ENCODE measurements around the gene LEAP2. TPM values are rescaled to one million over a fixed set of nuclear protein-coding genes. Genes with fewer than 3 reads are reported as not detected.

LEAP2 gene
- total RNA-seq, 1 donor from 2014 or later, result 0.25 TPM

DNA sequence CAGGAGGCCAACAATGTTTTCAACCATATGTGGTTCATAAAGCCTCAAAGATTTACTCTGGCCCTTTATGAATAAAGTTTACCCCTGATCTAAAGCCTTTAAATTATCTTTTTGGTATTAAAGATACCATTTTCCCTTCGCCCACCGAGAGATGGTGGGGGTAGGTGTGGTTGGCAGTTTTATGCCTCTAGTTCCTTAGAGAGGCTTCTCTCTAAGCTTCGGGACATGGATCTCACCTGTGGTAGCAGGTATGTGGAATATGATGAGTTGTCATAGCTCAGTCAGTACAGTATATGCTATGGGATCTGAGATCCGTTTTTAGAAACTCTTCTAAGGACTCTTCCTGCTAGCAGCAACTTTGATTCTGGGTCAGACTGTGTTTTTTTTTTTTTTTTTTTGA, 4.7 kb upstream of the LEAP2 start:
- no peak for TF ChIP-seq CTCF (IDR thresholded peaks at IDR 0.05; ENCODE audit: insufficient read depth, low read length, poor library complexity, severe bottlenecking)
- no peaks in the 10 kb centered on the region for H3K36me3 ChIP-seq (ENCODE audit: control insufficient read depth, insufficient read depth, low read length)
- no peaks in the 10 kb centered on the region for H3K27me3 ChIP-seq (ENCODE audit: control insufficient read depth, insufficient read depth, low read length)
- no peak for DNase-seq (ENCODE audit: low read depth)
- H3K4me3 ChIP-seq (ENCODE audit: low read depth, low read length), result no peak overlapping the region

DNA sequence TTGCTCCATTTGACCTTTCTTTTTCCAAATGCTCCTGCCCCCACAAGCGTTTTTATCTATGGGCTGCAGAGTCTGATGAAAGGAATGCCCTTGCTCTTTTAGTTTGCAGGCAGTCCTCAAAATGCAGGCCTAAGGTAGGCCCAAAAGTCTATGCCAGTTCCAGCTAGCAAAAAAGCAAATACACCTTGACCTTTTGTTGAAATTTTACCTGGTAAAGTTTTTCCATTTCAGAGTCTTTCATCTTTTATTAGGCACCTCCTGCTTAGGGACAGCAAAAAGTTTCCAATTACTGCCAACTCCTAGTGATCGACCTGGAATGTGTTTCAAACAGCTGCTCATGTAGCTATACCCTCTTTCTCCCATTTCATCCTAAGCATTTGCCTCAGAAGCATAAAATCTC, 2.7 kb upstream of the LEAP2 start:
- H3K36me3 ChIP-seq (ENCODE audit: control insufficient read depth, insufficient read depth, low read length), result peaks cover 3% of the 10 kb centered on the region
- H3K27me3 ChIP-seq (ENCODE audit: control insufficient read depth, insufficient read depth, low read length), result no peaks in the 10 kb centered on the region
- no peak for TF ChIP-seq CTCF (IDR thresholded peaks at IDR 0.05; ENCODE audit: insufficient read depth, low read length, poor library complexity, severe bottlenecking)
- no peak for DNase-seq (ENCODE audit: low read depth)
- H3K4me3 ChIP-seq (ENCODE audit: low read depth, low read length), result no peak overlapping the region

DNA sequence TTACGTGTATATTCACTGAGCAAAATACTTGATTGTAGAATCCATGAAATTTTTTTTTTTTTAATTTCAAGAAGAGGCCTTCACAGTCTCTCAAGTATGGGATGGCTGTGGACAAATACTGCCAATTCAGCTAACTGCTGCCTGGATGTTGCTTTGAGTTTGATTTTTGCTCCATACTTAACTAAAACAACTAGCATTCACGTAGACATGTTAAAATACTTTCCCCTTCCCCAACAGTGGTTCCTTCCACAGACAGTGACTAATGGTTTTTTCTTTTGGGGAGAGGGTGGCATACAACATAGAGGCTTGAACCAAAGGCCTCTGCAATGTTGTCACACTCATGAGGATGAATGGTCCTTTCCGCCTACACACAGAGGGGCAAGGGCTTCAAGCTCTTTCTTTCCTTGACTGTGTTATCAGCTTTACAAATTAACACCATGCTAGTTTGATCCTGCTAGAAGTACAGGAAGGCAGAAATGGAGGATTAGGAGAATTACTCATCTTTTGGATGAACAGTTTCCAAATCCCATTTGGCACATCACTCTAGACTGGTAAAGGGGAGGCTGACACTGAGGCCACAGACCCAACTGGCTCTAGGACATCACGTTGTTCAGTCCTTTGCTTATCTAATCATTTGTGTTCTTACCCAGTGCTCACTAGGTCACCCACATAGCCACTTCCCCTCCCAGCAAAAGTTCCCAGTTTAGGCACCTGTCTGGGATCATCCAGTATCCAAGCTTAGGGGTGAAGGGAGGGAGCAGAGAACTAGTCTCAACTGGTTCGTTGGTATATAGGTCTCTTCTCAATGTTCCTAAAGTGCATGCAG, 1.8 kb upstream of the LEAP2 start:
- no peak overlapping the region for H3K4me3 ChIP-seq (ENCODE audit: low read depth, low read length)
- TF ChIP-seq CTCF (IDR thresholded peaks at IDR 0.05; ENCODE audit: insufficient read depth, low read length, poor library complexity, severe bottlenecking), result no peak
- peaks cover 3% of the 10 kb centered on the region for H3K36me3 ChIP-seq (ENCODE audit: control insufficient read depth, insufficient read depth, low read length)
- DNase-seq (ENCODE audit: low read depth), result no peak
- no peaks in the 10 kb centered on the region for H3K27me3 ChIP-seq (ENCODE audit: control insufficient read depth, insufficient read depth, low read length)

GRCh38 chr5:132872788-132873118, 715 bp upstream of the LEAP2 start:
- Histone ChIP-seq H3K27me3 (ENCODE audit: control insufficient read depth, insufficient read depth, low read length) (no peaks in the 10 kb centered on the region), H3K4me3 (ENCODE audit: low read depth, low read length) (no peak overlapping the region), H3K36me3 (ENCODE audit: control insufficient read depth, insufficient read depth, low read length) (peaks cover 3% of the 10 kb centered on the region)
- TF ChIP-seq CTCF (IDR thresholded peaks at IDR 0.05; ENCODE audit: insufficient read depth, low read length, poor library complexity, severe bottlenecking), result no peak
- DNase-seq (ENCODE audit: low read depth), result no peak

DNA sequence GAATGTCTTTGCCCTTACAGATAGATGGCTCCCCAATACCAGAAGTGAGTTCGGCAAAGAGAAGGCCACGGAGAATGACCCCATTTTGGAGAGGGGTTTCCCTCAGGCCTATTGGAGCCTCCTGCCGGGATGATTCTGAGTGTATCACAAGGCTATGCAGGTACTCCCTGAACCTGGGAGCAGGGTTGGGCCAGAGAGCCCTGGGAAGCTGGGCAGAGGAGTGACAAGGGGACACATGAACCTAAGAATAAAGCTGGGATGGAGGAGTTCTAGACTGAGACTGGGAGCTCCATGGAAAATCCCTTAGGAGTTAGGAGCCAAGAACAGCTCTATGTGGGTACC, 433 bp downstream of the LEAP2 start:
- no peak for DNase-seq (ENCODE audit: low read depth)
- H3K4me3 ChIP-seq (ENCODE audit: low read depth, low read length), result no peak overlapping the region
- H3K27me3 ChIP-seq (ENCODE audit: control insufficient read depth, insufficient read depth, low read length), result no peaks in the 10 kb centered on the region
- TF ChIP-seq CTCF (IDR thresholded peaks at IDR 0.05; ENCODE audit: insufficient read depth, low read length, poor library complexity, severe bottlenecking), result no peak
- peaks cover 3% of the 10 kb centered on the region for H3K36me3 ChIP-seq (ENCODE audit: control insufficient read depth, insufficient read depth, low read length)
